ENCODE data around the gene CEP72. TPM values are rescaled to one million over a fixed set of nuclear protein-coding genes. Genes with fewer than 3 reads are reported as not detected.

Gene CEP72
- total and polyA plus RNA-seq, 10 of the 15 experiments (the other 5 are each of a cell fraction or from before 2014, with no cell fraction given), result 0.35 to 13.5 (median 8.3) TPM

GRCh38 chr5:655406-655805, 43.3 kb downstream of the CEP72 start:
- no TSS peak for BruUV-seq (replicated peaks)
- Histone ChIP-seq H4K20me1 (ENCODE audit: control insufficient read depth, insufficient read depth) (no peaks in the 10 kb centered on the region), H3K4me2 (ENCODE audit: control insufficient read depth, insufficient read depth) (no peak overlapping the region), H3K36me3 (ENCODE audit: control insufficient read depth in 2 of 2, insufficient read depth in 2 of 2, low read length in 1 of 2) (peaks cover 11 to 15% of the 10 kb centered on the region in 2 experiments), H3K9ac (ENCODE audit: control insufficient read depth, insufficient read depth, low read length) (no peak overlapping the region), H3K27me3 (replicated peaks in 1 of 2; ENCODE audit: control insufficient read depth in 2 of 2, insufficient read depth in 2 of 2, low read length in 1 of 2) (no peaks in the 10 kb centered on the region), H3K9me3 (replicated peaks; ENCODE audit: control insufficient read depth, insufficient read depth, low read length) (no peaks in the 10 kb centered on the region; the same call in 2 of the 3 replicates), H2AFZ (ENCODE audit: control insufficient read depth, low read depth, low read length) (no peak overlapping the region), H3K4me3 (no peak overlapping the region), H3K4me1 (ENCODE audit: control insufficient read depth, insufficient read depth, low read length) (no peaks in the 10 kb centered on the region), H3K27ac (ENCODE audit: control insufficient read depth, insufficient read depth) (no peak overlapping the region), H3K79me2 (ENCODE audit: control insufficient read depth, insufficient read depth, low read length) (no peaks in the 10 kb centered on the region)
- TF ChIP-seq KDM1A (IDR thresholded peaks at IDR 0.05; ENCODE audit: borderline replicate concordance) (no peak), ESRRA (IDR thresholded peaks at IDR 0.05; ENCODE audit: low read length) (no peak), IKZF2 (IDR thresholded peaks at IDR 0.05) (no peak), TCF7 (IDR thresholded peaks at IDR 0.05; ENCODE audit: borderline replicate concordance) (no peak), ZBTB11 (CRISPR knock-in tag; IDR thresholded peaks at IDR 0.05) (no peak), MYC (IDR thresholded peaks at IDR 0.05; ENCODE audit: insufficient read depth, insufficient read length, insufficient replicate concordance, low read length, severe bottlenecking) (no peak), CHD4 (IDR thresholded peaks at IDR 0.05) (no peak), POLR2AphosphoS5 (IDR thresholded peaks at IDR 0.05; ENCODE audit: low read length) (no peak), RB1 (IDR thresholded peaks at IDR 0.05; ENCODE audit: borderline replicate concordance) (no peak), CTCF (IDR thresholded peaks at IDR 0.05 in 2 of 3, conservative IDR thresholded peaks at IDR 0.05 in 1 of 3; ENCODE audit: control insufficient read depth in 2 of 3, extremely low read depth in 1 of 3, insufficient read depth in 1 of 3, low read depth in 3 of 3, low read length in 3 of 3) (no peak), RUNX3 (IDR thresholded peaks at IDR 0.05; ENCODE audit: low read length) (no peak), ZSCAN29 (IDR thresholded peaks at IDR 0.05) (no peak), ATF7 (IDR thresholded peaks at IDR 0.05; ENCODE audit: low read depth) (no peak), TCF3 (IDR thresholded peaks at IDR 0.05; ENCODE audit: borderline replicate concordance, insufficient read depth, low read depth, low read length) (no peak), PML (IDR thresholded peaks at IDR 0.05; ENCODE audit: low read length) (no peak), JUND (IDR thresholded peaks at IDR 0.05; ENCODE audit: low read depth, low read length) (no peak), EZH2 (IDR thresholded peaks at IDR 0.05; ENCODE audit: borderline replicate concordance, control insufficient read depth, low read depth, low read length) (no peak), CHD2 (IDR thresholded peaks at IDR 0.05; ENCODE audit: borderline replicate concordance, low read depth, low read length) (no peak), RELA (IDR thresholded peaks at IDR 0.05; ENCODE audit: borderline replicate concordance, partially characterized antibody) (no peak), MTA3 (IDR thresholded peaks at IDR 0.05; ENCODE audit: borderline replicate concordance, low read length) (no peak)
- FAIRE-seq, result no peak
- intact Hi-C loops (cut with micrococcal nuclease; ENCODE audit: unreplicated experiment), result loop anchor here (10.0 kb wide), 1 partner anchor 341 kb away; no protein-coding TSS in a partner anchor
- CTCF ChIA-PET, result no interaction called here
- DNase-seq (ENCODE audit: low read depth, low spot score), result no peak
- 98% methylated on average over 7 of the region's 13 CpGs for WGBS (ENCODE audit: insufficient coverage, insufficient replicate concordance, low lambda C conversion rate, missing lambda C conversion rate)
- SMC1A ChIA-PET (ENCODE audit: uncharacterized antibody, unreplicated experiment), result no interaction called here
- POLR2A ChIA-PET, result no interaction called here
- in situ Hi-C loops (cut with MboI), result no loop called here
- ATAC-seq, result no peak
- RAD21 ChIA-PET (ENCODE audit: unreplicated experiment), result no interaction called here

Measured in GM12878 (cell line).